ENCODE data around the gene TRMT10A. TPM values are rescaled to one million over a fixed set of nuclear protein-coding genes. Genes with fewer than 3 reads are reported as not detected.

The TRMT10A gene
- total RNA-seq, 1 experiment from 2014 or later, result 4.6 TPM

DNA sequence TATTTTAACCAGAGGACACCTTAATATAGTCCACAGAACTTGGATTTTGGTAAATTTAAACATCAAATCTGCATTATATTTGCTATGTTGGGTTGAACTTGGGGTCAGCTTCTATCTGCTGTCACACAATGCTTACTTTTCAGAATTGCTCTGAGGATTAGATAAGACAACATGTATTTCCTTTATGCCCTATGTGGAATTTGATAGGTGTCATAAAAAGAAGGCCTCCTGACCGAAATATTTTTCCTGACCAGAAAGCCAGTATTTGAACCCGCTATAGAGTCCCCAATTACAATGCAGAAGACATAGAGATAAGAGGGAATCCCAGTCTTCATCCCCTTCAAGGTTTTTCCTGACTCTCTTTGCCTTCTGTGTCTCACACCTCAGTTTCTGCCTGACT, 14.9 kb upstream of the TRMT10A start:
- Histone ChIP-seq H2BK5ac (ENCODE audit: insufficient read length, low read length) (no peak overlapping the region), H4K5ac (ENCODE audit: insufficient read length, low read depth, low read length) (no peak overlapping the region), H3T11ph (ENCODE audit: low read length) (no peak overlapping the region), H3K18ac (ENCODE audit: insufficient read length, low read depth, low read length) (no peak overlapping the region), H2AFZ (ENCODE audit: low read length) (no peak overlapping the region), H3K56ac (ENCODE audit: insufficient read length, low read depth, low read length) (no peak overlapping the region), H3K23me2 (ENCODE audit: insufficient read length, low read depth, low read length, poor library complexity, severe bottlenecking) (no peaks in the 10 kb centered on the region), H3K79me2 (ENCODE audit: insufficient read depth, low read length) (no peaks in the 10 kb centered on the region), H3K23ac (ENCODE audit: insufficient read length, low read depth, low read length) (no peak overlapping the region), H3K4ac (ENCODE audit: low read depth, low read length) (no peak overlapping the region), H2AK5ac (ENCODE audit: insufficient read length, low read length) (no peak overlapping the region), H4K91ac (ENCODE audit: insufficient read length, low read depth, low read length) (no peak overlapping the region), H2BK20ac (ENCODE audit: low read depth, low read length, poor library complexity, severe bottlenecking) (no peak overlapping the region), H3K79me1 (ENCODE audit: insufficient read depth, low read depth, low read length, poor library complexity, severe bottlenecking) (no peaks in the 10 kb centered on the region), H3K27ac (ENCODE audit: insufficient read length, low read depth, low read length) (no peak overlapping the region), H3K9me3 (ENCODE audit: control insufficient read depth, low read depth, low read length) (no peaks in the 10 kb centered on the region), H3K14ac (ENCODE audit: insufficient read depth, low read length) (no peak overlapping the region), H4K20me1 (ENCODE audit: control insufficient read depth, insufficient read depth, insufficient read length) (no peaks in the 10 kb centered on the region), H4K8ac (replicated peaks; ENCODE audit: insufficient read length, low read depth, low read length) (no peak overlapping the region), H3K4me1 (ENCODE audit: insufficient read depth, low read length) (no peaks in the 10 kb centered on the region; the same call in 1 of the 2 replicates), H3K9ac (ENCODE audit: extremely low read depth, insufficient read length, low read length) (no peak overlapping the region), H3K27me3 (ENCODE audit: insufficient read depth, low read length) (no peaks in the 10 kb centered on the region), H2BK15ac (ENCODE audit: low read depth, low read length) (no peak overlapping the region), H3K4me2 (ENCODE audit: insufficient read depth, insufficient read length, low read length) (no peak overlapping the region), H2BK12ac (ENCODE audit: insufficient read length, low read depth, low read length) (no peak overlapping the region), H2BK120ac (ENCODE audit: low read depth, low read length, poor library complexity, severe bottlenecking) (no peak overlapping the region)
- no peaks in the 10 kb centered on the region for H3K36me3 Mint-ChIP-seq (ENCODE audit: insufficient read depth in 1 of 3, low read depth in 3 of 3)
- TF ChIP-seq, protein P1, sequence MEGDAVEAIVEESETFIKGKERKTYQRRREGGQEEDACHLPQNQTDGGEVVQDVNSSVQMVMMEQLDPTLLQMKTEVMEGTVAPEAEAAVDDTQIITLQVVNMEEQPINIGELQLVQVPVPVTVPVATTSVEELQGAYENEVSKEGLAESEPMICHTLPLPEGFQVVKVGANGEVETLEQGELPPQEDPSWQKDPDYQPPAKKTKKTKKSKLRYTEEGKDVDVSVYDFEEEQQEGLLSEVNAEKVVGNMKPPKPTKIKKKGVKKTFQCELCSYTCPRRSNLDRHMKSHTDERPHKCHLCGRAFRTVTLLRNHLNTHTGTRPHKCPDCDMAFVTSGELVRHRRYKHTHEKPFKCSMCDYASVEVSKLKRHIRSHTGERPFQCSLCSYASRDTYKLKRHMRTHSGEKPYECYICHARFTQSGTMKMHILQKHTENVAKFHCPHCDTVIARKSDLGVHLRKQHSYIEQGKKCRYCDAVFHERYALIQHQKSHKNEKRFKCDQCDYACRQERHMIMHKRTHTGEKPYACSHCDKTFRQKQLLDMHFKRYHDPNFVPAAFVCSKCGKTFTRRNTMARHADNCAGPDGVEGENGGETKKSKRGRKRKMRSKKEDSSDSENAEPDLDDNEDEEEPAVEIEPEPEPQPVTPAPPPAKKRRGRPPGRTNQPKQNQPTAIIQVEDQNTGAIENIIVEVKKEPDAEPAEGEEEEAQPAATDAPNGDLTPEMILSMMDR (conservative IDR thresholded peaks at IDR 0.05), result no peak
- no CpG with 5 or more reads among the region's 2 CpGs for WGBS (ENCODE audit: extremely low coverage, insufficient read length, low lambda C conversion rate)
- no peaks in the 10 kb centered on the region for H3K9me3 Mint-ChIP-seq
- DNase-seq, result no peak
- peaks cover 9 to 11% of the 10 kb centered on the region in 2 experiments for H3K4me1 Mint-ChIP-seq
- no peaks in the 10 kb centered on the region for H3K27me3 Mint-ChIP-seq (ENCODE audit: low read depth)
- no peak overlapping the region for H3K4me3 Mint-ChIP-seq
- H3K27ac Mint-ChIP-seq, result no peak overlapping the region

Measured in H9 (cell line).